CD4-positive, alpha-beta T cell treated with Interleukin-1 beta for 1 hour (primary cell): ENCODE measurements around the gene TPP1.

Experiments used
- DNase-seq, 2 donors: peaks; one replicate each; pipeline ENCODE4 v3.0.0-alpha.2; 2020 to 2022

Gene TPP1

DNA sequence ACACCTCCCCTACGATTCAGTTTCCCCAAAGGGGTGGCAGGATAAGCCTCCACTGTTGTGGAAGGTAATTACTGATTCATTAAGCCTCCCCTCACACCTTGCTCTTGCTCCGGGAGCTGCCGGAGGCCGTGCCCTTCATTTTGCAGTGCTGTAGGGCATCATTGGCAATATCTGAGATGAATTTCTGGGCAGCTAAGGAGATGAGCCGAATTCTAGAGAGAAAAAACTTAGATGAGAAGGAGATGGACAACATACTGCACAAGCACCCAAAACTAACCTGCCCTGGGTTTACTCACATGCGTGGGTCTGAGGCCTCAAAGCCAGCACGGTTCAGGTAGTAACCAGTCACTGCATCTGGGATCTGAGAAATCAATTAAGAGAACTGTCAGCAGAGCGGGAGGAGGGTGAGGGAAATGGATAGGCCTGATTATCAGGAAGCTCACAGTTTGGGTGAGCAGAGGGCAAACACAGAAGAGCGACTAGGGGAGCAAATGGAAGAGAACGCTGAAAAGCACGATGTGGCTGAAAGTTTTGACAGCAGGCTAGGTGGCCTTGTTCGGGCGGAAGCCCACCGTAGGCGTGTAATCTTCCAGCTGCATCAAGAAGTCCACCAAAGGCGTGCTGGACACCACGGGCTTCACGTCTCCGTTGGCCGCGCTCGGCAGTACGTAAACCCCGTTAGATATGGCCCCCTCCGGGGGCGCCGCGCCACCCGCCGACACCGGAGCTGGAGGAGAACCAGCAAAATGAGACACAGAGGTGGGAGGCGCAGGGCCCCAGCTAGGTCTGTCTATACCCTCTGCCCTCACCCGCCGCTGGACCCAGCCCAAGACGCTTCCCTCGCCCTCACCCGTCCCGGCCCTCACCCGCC, 7.9 kb downstream of the TPP1 start:
- DNase-seq = peak; percentile 39 to 41

DNA sequence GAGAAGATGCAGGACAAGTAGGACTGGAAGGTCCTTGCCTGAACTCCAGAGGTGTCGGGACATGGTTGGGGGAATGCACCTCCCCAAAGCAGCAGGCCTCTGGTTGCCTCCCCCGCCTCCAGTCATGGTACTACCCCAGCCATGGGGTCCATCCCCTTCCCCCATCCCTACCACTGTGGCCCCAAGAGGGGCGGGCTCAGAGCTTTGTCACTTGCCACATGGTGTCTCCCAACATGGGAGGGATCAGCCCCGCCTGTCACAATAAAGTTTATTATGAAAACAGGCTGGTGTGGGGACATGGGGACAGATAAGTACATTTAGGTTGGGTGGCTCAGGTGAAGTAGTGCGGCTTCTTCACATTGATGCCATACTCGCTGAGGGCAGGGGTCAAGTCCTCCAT, 8.6 kb downstream of the TPP1 start:
- DNase-seq = no peak

DNA sequence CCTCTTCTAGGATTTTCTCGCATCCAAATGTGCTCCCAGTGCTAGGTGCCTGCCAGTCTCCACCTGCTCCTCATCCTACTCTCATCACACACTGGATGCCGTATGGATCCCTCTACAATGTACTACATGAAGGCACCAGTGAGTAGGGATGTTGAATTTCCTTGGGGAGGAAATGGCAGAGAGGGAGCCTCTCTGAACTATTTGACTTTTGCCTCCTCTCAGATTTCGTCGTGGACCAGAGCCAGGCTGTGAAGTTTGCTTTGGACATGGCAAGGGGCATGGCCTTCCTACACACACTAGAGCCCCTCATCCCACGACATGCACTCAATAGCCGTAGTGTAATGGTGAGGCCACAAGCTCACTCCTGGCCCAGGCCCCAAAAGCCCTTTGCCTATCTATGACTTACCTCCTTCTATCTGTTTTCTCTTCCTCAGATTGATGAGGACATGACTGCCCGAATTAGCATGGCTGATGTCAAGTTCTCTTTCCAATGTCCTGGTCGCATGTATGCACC, 9.7 kb downstream of the TPP1 start:
- no peak for DNase-seq

DNA sequence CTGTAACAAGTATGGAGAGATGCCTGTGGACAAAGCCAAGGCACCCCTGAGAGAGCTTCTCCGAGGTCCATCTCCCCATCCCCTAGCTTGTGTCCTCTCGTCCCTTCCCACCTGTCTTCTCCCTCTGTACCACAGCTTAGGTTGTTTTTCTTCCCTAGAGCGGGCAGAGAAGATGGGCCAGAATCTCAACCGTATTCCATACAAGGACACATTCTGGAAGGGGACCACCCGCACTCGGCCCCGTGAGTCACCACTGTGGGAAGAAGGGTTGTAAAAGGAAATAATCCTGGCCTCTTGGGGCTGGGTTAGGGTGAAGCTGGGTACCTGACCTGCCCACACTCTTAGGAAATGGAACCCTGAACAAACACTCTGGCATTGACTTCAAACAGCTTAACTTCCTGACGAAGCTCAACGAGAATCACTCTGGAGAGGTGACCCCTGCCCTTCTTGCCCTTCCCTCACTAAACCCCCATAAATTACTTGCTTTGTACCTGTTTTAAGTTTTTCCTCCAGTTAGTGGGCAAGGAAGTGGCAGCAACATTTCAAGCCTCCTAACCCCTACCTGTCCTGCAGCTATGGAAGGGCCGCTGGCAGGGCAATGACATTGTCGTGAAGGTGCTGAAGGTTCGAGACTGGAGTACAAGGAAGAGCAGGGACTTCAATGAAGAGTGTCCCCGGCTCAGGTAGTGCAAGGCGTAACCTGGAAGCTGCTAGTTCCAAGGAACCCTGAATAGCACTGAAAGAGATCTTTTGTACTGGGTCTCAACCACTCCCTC, 10.3 kb downstream of the TPP1 start:
- no peak for DNase-seq

DNA sequence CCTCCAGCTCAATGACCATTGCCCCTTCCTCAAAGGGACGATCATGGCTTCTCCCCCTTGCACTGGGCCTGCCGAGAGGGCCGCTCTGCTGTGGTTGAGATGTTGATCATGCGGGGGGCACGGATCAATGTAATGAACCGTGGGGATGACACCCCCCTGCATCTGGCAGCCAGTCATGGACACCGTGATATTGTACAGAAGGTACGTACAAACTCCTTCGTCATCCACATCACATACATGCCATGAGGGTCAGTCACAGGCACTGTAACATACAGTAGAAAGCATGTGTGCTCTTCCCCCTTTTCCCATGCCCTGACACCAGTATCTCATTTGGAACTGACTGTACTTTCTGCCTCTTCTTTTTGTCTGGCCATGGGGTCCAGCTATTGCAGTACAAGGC, 11.2 kb downstream of the TPP1 start:
- no peak for DNase-seq

DNA sequence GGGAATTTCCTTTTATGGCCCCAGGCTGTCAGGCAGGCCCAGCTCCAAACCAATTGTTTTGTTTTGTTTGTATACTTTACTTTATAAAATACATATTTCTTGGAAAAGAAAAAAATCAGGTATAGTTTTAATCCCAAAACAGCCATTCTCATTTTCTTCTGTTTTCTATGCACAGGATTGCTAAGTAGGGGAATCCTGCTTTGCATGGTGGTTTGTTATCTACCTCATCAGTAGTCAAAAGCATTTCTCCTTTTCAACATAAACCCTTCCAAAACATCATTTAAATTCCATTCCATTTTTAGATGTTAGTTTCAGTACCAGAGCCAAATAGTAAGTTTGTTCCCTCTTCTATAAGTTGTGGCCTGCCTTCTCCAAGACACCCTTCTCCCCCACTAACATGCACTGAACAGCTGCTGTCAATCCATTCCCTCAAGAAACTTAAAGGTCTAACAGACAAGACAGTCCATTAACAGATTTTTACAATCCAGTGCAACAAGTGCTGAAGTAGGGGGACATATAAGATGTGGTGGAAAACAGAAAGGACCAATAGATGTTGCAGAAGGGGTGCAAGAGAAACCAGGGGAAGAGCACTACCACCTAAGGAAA, 11.9 kb downstream of the TPP1 start:
- no peak for DNase-seq

DNA sequence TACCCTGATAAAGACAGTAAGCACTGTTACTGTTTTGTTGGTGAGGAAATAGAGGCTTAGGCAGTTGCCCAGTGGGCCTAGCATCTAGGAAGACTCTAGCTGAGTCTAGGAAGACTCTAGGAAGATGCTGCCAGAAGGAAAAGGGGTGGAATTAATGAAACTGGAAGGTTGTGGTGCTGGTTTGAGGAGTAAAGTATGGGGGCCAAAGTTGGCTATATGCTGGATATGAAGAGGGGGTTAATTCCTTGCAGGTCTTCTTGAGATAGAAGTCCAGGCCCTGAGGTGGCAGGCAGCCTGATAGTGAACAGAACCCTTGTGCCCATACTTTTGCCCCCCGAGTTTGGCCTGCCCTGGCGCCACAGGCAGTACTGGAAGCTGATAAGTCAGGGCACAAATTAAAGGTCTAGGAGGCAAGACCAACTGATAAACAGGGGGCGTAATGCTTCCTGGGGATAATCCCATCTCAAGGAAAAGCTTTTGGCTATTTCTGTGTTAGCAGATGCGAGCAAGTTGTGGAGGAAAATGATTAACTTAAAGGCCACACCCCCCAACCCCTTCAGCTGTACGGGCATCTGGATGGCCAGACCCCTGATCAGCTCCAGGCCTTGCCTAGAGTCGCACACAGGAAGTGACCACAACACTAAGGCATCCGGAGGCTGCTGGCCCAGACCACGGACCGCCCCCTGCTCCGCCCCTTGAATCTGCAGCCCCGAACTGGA, 12.6 kb downstream of the TPP1 start:
- DNase-seq = peak; percentile 68 to 75

DNA sequence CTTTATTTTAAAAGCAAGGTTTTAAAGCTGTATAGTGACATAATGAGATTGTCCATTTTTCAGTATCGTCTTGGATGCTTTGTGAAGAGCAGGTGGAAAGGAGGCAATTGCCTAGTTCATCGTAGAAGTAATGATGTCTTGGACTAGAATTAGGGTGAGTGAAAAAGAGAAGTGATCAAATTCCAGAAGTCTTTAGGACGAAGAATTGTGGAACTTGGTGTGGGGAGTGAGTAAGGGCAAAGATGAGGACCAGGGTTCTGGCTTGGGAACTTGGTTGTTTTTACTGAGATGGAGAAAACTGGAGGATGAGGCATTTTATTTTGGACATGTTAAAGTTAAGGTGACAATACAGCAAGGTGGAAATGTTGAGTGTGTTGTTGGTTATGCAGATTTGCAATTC, 14.4 kb downstream of the TPP1 start:
- DNase-seq = no peak

DNA sequence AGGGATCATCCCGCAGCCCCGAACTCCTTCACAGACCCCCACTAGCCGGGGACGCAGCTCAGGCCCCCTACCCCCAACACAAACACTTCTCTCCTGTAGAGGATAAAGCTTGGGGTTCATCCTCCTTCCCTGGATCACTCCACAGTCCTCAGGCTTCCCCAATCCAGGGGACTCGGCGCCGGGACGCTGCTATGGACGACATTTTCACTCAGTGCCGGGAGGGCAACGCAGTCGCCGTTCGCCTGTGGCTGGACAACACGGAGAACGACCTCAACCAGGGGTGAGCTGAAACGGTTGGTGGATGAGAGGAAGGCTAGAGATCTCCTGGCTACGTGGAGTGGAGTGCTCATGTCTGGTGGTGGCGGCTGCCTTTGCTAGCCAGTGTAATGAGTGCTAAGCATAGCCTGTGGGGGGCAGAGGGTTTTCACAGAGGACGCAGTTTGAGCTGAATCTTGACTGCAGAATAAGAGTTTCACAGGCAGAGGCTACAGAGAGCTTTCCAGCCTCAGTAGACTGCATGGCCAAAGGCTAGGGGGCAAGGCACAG, 15.1 kb downstream of the TPP1 start:
- DNase-seq = peak; percentile 63 to 67

DNA sequence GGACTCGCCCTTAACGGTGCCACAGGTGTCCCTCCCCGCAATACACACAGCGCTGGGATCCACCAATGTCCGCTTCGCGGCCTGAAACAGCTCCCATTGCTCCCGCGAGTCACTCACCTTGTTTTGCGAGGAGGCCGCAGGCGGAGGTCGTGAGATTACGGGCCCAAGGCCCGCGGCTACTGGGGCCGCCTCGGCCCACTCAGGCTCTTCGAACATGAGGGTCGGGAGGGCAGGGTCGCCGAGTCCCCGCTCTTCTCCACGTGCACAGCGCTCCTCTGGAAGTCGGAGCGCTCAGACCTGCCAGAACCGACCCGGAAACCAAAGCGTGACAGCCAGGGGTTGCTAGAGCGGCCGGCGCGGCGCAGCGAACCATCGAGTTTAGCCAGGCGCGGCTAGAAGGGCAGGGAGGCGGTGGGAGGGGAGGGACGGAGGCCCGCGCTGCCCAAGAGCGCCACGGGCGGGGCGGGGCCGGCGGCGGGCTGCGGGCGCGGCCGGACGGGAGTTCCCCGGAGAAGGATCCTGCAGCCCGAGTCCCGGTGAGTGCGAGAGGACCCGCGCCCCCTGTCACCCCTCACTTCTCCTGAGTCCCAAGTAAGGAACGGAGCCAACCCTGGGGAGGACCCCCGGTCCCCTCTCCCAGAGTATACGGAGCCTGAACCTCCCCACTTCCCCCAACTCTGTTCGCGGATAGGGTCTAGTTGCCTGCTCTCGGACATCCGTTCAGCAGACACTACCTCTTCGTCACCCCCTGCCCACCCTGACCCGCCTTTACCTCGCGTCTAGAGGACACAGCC, 15.7 kb downstream of the TPP1 start, which contains the start of the genes ILK and RRP8:
TSS of gene ILK (plus strand) at position 488 of the 794 bp plus-strand sequence. CDS start 498 bp downstream, outside the sequence.
TSS of gene RRP8 (minus strand) at position 330 of the 794 bp plus-strand sequence. CDS start at position 216, 114 bp downstream.
- peak; percentile 90 to 93 for DNase-seq

DNA sequence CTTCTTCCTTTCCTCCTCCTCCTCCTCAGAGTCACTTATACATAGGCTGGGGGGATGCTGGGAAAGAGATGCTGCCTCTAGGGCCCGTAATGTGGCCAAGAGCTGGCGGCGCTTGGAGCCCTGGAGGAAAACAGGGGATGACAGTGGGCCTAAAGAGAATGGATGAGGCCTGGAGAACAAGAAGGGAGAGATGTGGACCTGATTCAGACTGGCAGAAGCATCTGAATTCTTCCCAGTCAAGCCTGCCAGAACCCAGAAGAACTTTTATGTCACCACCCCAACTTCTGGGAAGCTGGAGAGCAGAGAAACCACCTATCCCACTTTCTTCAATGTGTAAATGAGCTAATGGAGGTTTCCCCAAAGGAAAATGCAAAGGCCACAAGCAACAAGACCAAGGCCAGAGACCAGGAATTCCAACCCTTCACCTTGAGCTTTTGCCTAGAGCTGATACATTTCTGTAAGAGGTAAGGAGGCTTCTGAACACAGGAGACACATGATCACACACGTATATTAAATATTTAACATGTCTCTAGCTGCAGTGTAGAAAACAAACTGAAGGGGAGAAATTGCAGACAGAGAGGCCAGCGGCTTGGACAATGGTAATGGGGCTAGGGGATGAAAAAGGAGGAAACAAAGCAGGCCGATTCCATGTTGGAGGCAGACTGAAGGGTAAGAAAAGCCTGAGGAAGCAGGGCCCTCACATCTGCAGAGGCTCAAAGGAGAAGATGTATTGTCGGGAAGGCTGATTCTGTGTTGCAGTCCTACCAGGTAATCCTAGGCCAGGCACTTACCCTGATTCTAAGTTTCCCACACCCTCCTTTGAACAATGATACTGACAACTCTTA, 16.9 kb downstream of the TPP1 start:
- DNase-seq = no peak

DNA sequence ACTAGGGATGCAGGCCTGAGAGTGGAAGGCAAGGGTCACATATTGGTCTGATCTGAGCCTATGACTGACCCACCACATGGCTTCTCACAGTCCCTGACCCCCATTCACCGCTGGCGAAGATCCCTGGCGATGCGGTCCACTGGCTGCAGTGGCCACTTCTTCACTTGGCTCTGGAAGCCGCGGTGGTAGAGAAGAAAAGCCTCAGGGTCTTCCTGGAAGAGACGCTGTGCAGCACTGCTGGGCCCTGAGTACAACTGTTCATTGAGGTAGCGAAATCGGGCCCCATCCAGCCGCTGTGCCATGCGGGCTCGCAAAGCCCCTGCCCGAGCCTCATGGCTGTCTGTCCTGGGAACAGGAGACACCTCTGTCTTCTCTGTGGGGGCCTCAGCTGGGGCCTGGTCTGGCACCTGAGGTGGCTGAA, 18.2 kb downstream of the TPP1 start:
- DNase-seq = no peak

DNA sequence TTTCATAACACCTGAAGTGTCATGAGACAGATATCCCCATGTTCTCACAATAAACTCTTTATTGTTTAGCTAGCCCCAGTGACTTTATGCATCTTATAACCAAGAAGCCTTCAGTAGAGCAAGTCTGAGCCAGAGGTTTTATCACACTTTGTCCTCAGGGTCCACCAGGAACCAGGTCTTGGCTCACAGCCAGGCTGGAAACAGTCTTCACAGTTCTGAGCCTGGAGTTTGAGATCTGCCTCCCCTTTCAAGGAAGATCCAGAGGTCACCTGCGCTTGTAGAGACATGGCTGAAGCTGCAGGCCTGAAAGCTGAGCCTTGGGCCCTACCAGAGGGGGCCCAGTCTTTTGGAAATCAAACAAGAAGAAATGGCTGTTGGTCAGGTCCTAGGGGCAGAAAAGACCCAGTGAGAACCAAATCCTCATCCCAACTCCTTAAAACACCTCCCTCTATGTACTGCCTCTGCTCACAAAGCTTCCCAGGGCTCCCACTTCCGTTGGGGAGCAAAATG, 19.3 kb downstream of the TPP1 start:
- no peak for DNase-seq

DNA sequence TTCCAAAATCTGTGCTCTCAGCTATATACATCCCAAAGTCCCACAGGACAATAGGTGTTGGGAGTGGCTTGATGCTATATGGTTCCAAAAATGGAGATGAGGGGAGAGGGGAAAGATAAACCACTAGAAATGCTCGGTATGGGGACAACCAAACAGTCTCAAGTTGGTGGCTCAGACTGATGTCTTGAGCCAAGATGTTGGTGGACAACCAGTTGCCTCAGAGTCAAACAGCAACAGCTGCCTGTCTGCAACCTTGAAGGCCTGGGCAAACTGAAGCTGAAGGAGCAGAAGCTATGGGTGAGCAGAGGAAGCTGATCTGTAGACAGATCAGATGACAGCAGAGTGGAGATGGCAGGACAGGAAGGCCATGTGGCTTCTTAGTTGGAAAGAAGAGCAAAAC, 19.8 kb downstream of the TPP1 start:
- no peak for DNase-seq

DNA sequence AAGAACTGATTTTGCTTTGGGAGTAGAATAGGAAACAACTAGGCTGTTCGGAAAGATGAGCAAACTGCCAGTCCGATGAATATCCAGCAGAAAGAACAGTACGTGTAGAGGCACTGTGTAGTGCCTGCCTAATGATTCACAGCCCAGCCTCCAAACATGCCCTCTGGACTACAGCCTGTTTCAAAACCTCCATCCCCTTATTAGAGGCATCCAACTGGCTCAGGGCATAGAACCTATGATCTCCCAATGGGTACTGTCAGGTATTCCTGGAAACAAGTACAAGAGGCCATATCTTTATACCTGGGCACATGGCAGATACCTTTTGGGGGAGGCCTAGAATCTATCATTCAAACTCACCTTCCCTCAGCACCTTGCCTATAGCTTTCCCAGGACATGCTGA, 20.7 kb downstream of the TPP1 start:
- no peak for DNase-seq

DNA sequence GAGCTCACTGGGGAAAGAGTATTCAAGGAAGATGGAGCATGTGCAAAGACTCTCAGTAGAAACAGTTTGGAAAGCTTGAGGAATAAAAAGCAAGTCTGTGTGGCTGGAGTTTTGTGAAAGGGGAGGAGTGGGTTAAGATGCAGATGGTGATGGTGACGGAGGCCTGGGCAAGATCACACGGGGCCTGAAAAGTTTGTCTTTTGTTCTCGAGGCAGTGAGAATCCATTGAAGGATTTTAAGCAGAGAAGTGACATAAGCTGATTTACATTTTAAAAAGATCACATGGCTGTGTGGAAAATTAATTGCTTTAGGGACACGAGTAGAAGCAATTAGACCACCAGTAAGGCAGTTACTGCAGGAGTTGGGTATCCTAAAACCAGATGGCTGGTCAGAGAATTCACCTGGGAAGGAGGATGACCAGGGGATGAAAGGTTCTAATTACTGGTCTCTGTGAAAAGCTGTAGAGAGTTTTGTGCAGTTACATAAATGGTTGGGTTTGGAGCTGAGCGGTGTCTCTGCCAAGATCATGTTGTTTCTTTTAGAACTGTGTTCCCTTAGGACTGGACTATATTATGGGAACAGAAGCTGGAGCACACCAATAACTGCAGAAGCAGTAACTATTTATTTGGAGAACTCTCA, 22.9 kb downstream of the TPP1 start:
- no peak for DNase-seq

DNA sequence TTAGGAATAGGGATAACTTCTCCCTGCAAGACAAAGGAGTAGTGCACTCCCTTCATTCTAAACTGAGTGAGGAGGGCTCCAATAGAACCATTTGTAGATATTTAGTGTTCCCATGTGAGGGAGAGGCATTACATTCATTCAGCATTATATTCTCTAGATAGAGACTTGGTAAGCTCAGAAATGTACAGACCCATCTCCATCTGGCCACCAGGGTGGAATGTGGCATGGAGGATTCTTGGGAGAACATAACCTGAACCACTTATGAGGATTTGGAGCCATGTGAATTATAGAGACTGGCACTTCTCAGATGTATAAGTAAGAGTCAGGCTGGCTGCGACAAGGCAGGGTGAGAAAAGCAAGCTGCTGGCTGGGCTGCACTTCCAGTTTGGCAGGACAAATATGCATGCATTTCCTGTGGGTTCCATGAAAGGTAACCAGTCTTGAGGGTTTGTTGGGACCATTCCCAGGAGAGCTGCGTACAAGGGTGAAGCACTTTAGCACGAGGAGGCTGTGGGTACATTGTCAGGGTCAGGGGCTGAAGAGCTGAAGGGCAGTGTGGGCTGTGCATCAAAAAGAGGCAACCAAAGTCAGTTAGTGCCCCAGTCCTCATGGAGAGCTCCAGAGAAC, 25.0 kb downstream of the TPP1 start:
- DNase-seq = no peak

DNA sequence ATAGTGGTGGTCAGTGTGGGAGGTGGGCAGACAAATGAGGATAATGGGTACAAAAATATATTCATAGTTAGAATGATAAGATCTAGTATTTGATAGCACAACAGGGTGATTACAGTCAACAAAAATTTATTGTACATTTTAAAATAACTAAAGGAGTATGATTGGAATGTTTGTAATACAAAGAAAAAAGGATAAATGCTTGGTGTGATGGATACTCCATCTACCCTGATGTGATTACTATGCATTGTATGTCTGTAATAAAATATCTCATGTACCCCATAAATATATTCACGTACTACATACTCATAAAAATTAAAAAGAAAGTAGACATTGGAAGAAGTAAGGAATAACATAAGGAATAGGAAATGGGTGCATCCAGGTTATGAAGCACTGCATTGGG, 31.2 kb downstream of the TPP1 start:
- DNase-seq = no peak

DNA sequence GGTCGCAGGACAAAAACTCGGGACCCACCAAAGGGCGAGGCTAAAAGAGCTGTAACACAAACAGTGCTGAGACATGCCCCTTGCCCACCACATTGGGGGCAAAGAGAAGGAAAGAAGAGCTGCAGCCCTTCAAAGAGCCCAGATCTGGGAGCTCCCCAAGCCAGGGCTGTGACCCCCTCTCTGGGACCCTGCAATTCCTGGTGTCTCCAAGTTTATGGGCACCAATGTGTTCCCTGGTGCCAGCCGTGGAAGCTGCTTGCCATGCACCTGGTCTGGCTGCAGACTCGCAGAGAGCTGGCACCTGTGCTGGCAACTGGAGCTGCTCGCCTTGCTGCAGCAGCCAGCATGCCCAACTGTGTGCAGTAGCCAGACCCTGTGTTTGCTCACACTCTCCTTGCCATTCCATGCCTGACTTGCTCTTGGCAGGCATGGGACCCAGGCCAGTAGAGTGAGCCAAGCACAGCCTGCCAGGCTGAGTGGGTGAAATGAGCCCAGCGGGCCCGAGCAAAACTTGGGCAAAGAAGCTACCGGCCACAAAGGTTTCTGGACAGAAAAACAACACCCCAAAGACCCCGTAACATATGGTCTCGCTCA, 31.8 kb downstream of the TPP1 start:
- no peak for DNase-seq
